HepG2 (cell line): ENCODE measurements around the gene TDRD9. TPM values are rescaled to one million over a fixed set of nuclear protein-coding genes. Genes with fewer than 3 reads are reported as not detected.

Source experiments
- ATAC-seq: fragments of 200-7000 bp; cut with Tn5 transposase; 3 replicates; pipeline ENCODE4 v1.9.1; 2020; ENCODE audit warnings: mild to moderate bottlenecking, moderate library complexity
- BruUV-seq: library from RNA; stranded (reverse); fragments of 400-500 nt; replicated peaks from 2 replicates; lab custom pipeline; 2021; lab: Mats Ljungman, UMichigan
- CTCF ChIA-PET: fragments of 300-600 bp; formaldehyde crosslinking; extraction: SDS; loops from one replicate; lab custom pipeline; 2021; ENCODE audit warnings: low total read pairs, inconsistent platforms, low intra/inter-chr PET ratio; lab: Yijun Ruan, JAX
- POLR2A ChIA-PET: fragments of 350-600 bp; sonication (Branson Sonifier 250); formaldehyde crosslinking; loops from one replicate; lab custom pipeline; 2020; ENCODE audit warnings: antibody characterized with exemption, inconsistent platforms; lab: Yijun Ruan, JAX
- DNase-seq: peaks from one replicate; pipeline ENCODE4 v3.0.0-alpha.2; 2015; ENCODE audit warnings: low spot score
- FAIRE-seq: peaks from 3 replicates; lab custom pipeline; 2011; peaks lifted over from hg19 to GRCh38; lab: Jason Lieb, UNC
- H2AFZ ChIP-seq: one replicate; pipeline ENCODE4 v1.6.1; 2011; ENCODE audit warnings: low read length, inconsistent platforms
- H3K27ac ChIP-seq: fragments of 300-600 bp; 3 replicates; pipeline ENCODE4 v1.8.0; 2011; ENCODE audit warnings: mixed run types, mild to moderate bottlenecking, mixed read lengths, low read length, inconsistent platforms; ENCODE audit not compliant: insufficient read depth; ENCODE audit errors: extremely low read length
- H3K27me3 ChIP-seq, 2 experiments: fragments of 200-600 bp in 1 of 2; 2 replicates in 1 of 2; 3 replicates in 1 of 2; pipeline versions ENCODE4 v1.6.0 to v1.8.0; 2011; ENCODE audit warnings: low read length in 2 of 2, mild to moderate bottlenecking in 2 of 2, moderate library complexity in 2 of 2, inconsistent platforms in 1 of 2; ENCODE audit not compliant: insufficient read depth in 2 of 2, control insufficient read depth in 1 of 2
- H3K36me3 ChIP-seq, 2 experiments: fragments of 200-600 bp in 1 of 2; replicated peaks in 1 of 2; 2 replicates in 1 of 2; 3 replicates in 1 of 2; pipeline versions ENCODE4 v1.5.1 to v1.8.0; 2011; ENCODE audit warnings: low read length in 2 of 2, inconsistent platforms in 1 of 2; ENCODE audit not compliant: insufficient read depth in 2 of 2, control insufficient read depth in 1 of 2
- H3K4me1 ChIP-seq: 2 replicates; pipeline ENCODE4 v1.5.1; 2012; ENCODE audit warnings: low read length, inconsistent platforms; ENCODE audit not compliant: insufficient read depth
- H3K4me2 ChIP-seq: 2 replicates; pipeline ENCODE4 v1.6.0; 2011; ENCODE audit warnings: low read depth, low read length, inconsistent platforms
- H3K4me3 ChIP-seq, 3 experiments: fragments of 200-600 bp in 1 of 3; sonication (generic), shearing (Covaris generic) in 1 of 3; replicated peaks in 1 of 3; 2 replicates each; pipeline ENCODE4 v1.5.1; 2011 to 2016; ENCODE audit warnings: low read length in 3 of 3, inconsistent platforms in 2 of 3, low read depth in 2 of 3, mild to moderate bottlenecking in 2 of 3, control low read depth in 1 of 3, mixed read lengths in 1 of 3; ENCODE audit not compliant: insufficient read depth in 1 of 3
- H3K79me2 ChIP-seq: one replicate; pipeline ENCODE4 v1.6.1; 2011; ENCODE audit warnings: low read length, inconsistent platforms; ENCODE audit not compliant: insufficient read depth
- H3K9ac ChIP-seq: 2 replicates; pipeline ENCODE4 v1.6.0; 2011; ENCODE audit warnings: mild to moderate bottlenecking, low read depth, low read length, inconsistent platforms; ENCODE audit not compliant: insufficient read depth
- H3K9me3 ChIP-seq: 2 replicates; pipeline ENCODE4 v1.5.1; 2012; ENCODE audit warnings: mild to moderate bottlenecking, low read length
- H4K20me1 ChIP-seq: 2 replicates; pipeline ENCODE4 v1.6.0; 2011; ENCODE audit warnings: inconsistent platforms, mild to moderate bottlenecking, low read length, moderate library complexity; ENCODE audit not compliant: insufficient read depth
- ARNTL ChIP-seq: sonication (generic); formaldehyde crosslinking; IDR thresholded peaks from 2 replicates; pipeline ENCODE4 v1.4.0; 2020; ENCODE audit warnings: mild to moderate bottlenecking, missing genetic modification reagents
- DRAP1 ChIP-seq: IDR thresholded peaks from 2 replicates; pipeline ENCODE4 v1.6.1; 2016; ENCODE audit warnings: missing genetic modification reagents, missing compliant biosample characterization
- ZBTB4 ChIP-seq: sonication (generic); formaldehyde crosslinking; IDR thresholded peaks from 2 replicates; pipeline ENCODE4 v1.4.0; 2020; ENCODE audit warnings: missing genetic modification reagents, mild to moderate bottlenecking, borderline replicate concordance
- ZNF513 ChIP-seq: sonication (generic); formaldehyde crosslinking; conservative IDR thresholded peaks from 2 replicates; pipeline ENCODE4 v1.5.0; 2020; ENCODE audit warnings: missing genetic modification reagents
- WGBS: methylation state at CpG from one replicate; pipeline ENCODE4 v1.1.6; 2017; ENCODE audit warnings: low lambda C conversion rate; 5-methylcytosine and 5-hydroxymethylcytosine counted together
- in situ Hi-C: cut with HindIII; loops from 2 replicates; pipeline ENCODE4 v1.10.0; 2017; ENCODE audit warnings: low pct_unique_long_range_greater_than_20kb; ENCODE audit not compliant: extremely low pct_ligation_motif_present
- intact Hi-C: fragments of 100-400 bp; cut with micrococcal nuclease; formaldehyde crosslinking; loops from one replicate; pipeline ENCODE4 v1.10.0; 2022; ENCODE audit not compliant: unreplicated experiment
- polyA plus RNA-seq, 8 experiments: library from polyadenylated mRNA; depleted of rRNA in 3 of 8; stranded (reverse) in 7 of 8; unstranded in 1 of 8; fragments of >200 nt; fragmentation: Illumina TruSeq in 4 of 8; extraction: Trizol in 4 of 8; gene quantifications; 2 replicates each; pipeline versions ENCODE4 v1.2.1 to v1.2.3, GENCODE V29; 2011 to 2016; ENCODE audit warnings: low read depth in 4 of 8, missing spikeins in 1 of 8, mixed read lengths in 1 of 8; ENCODE audit not compliant: insufficient read depth in 1 of 8
- total RNA-seq, 5 experiments: library from RNA; depleted of rRNA; stranded (reverse); fragments of >200 nt; fragmentation: Illumina TruSeq; extraction: Trizol; gene quantifications; 2 replicates each; pipeline ENCODE4 v1.2.3, GENCODE V29; 2016; ENCODE audit warnings: low read depth in 1 of 5

The TDRD9 gene
- total and polyA plus RNA-seq, 2 of the 13 experiments (the other 11 are each of a cell fraction or from before 2014, with no cell fraction given) = not detected

- Histone ChIP-seq H3K79me2 (no peaks in the 10 kb centered on the region), H3K27me3 (peaks cover 5 to 42% of the 10 kb centered on the region in 2 experiments; a peak in 4 of 5 replicates), H3K36me3 (no peaks in the 10 kb centered on the region), H4K20me1 (no peaks in the 10 kb centered on the region), H3K4me3 (no peak overlapping the region), H3K9ac (no peak overlapping the region), H3K27ac (no peak overlapping the region), H3K4me2 (no peak overlapping the region), H3K9me3 (no peaks in the 10 kb centered on the region), H2AFZ (no peak overlapping the region), H3K4me1 (no peaks in the 10 kb centered on the region)
- TF ChIP-seq ARNTL (CRISPR knock-in tag) (no peak), ZNF513 (CRISPR knock-in tag) (no peak), ZBTB4 (CRISPR knock-in tag) (no peak), DRAP1 (CRISPR knock-in tag) (no peak)
- no TSS peak for BruUV-seq
- no peak for ATAC-seq
- WGBS = 13% methylated on average over 2 of the region's 3 CpGs
- CTCF ChIA-PET = no interaction called here
- FAIRE-seq = no peak
- intact Hi-C loops = no loop called here
- no peak for DNase-seq
- POLR2A ChIA-PET = no interaction called here
- in situ Hi-C loops = no loop called here
These were observed 109.6 kb downstream of the TDRD9 start for GRCh38 chr14:104037903-104038302.
